CD14-positive monocyte (primary cell): ENCODE results near the gene LDLR. TPM values are rescaled to one million over a fixed set of nuclear protein-coding genes. Genes with fewer than 3 reads are reported as not detected.

Experiments
- DNase-seq, 3 donors: peaks; one replicate each; pipeline ENCODE4 v3.0.0-alpha.2; 2011 to 2022
- H2AFZ ChIP-seq: 2 replicates; pipeline ENCODE4 v1.6.0; 2012; ENCODE audit warnings: mild to moderate bottlenecking, low read depth, low read length, inconsistent platforms; ENCODE audit not compliant: insufficient read depth, poor library complexity, severe bottlenecking
- H3K27ac ChIP-seq, 2 donors: 1 replicate in 1 of 2; 2 replicates in 1 of 2; pipeline ENCODE4 v1.5.1; 2012 to 2013; ENCODE audit warnings: low read length in 2 of 2, control low read depth in 1 of 2, inconsistent platforms in 1 of 2, low read depth in 1 of 2, mild to moderate bottlenecking in 1 of 2
- H3K27me3 ChIP-seq, 2 donors: one replicate each; pipeline versions ENCODE4 v1.6.0 to v1.6.1; 2011 to 2013; ENCODE audit warnings: low read length in 2 of 2; ENCODE audit not compliant: control insufficient read depth in 2 of 2, insufficient read depth in 2 of 2
- H3K36me3 ChIP-seq, 2 donors: replicated peaks in 1 of 2; 1 replicate in 1 of 2; 2 replicates in 1 of 2; pipeline versions ENCODE4 v1.5.1 to v1.6.1; 2012 to 2013; ENCODE audit warnings: low read length in 2 of 2, control low read depth in 1 of 2, inconsistent platforms in 1 of 2, mild to moderate bottlenecking in 1 of 2; ENCODE audit not compliant: insufficient read depth in 2 of 2, control insufficient read depth in 1 of 2
- H3K4me1 ChIP-seq, 2 donors: 1 replicate in 1 of 2; 2 replicates in 1 of 2; pipeline versions ENCODE4 v1.5.1 to v1.6.1; 2012 to 2013; ENCODE audit warnings: low read length in 2 of 2, control low read depth in 1 of 2, inconsistent platforms in 1 of 2, mild to moderate bottlenecking in 1 of 2, moderate library complexity in 1 of 2; ENCODE audit not compliant: insufficient read depth in 2 of 2, control insufficient read depth in 1 of 2
- H3K4me2 ChIP-seq: replicated peaks from 2 replicates; pipeline ENCODE3; 2012; ENCODE audit warnings: low read length, moderate library complexity, mild to moderate bottlenecking; ENCODE audit not compliant: poor library complexity, severe bottlenecking; ENCODE audit errors: extremely low read depth
- H3K4me3 ChIP-seq, 3 experiments: fragments of 200-600 bp in 1 of 3; sonication (generic) in 1 of 3; replicated peaks in 1 of 3; 1 replicate in 2 of 3; 2 replicates in 1 of 3; pipeline ENCODE4 v1.5.1; 2011 to 2013; ENCODE audit warnings: low read length in 3 of 3, mild to moderate bottlenecking in 3 of 3, control low read depth in 2 of 3, low read depth in 2 of 3, inconsistent platforms in 1 of 3, moderate library complexity in 1 of 3
- H3K79me2 ChIP-seq: 2 replicates; pipeline ENCODE4 v1.6.0; 2012; ENCODE audit warnings: mild to moderate bottlenecking, control low read depth, inconsistent platforms, low read length, moderate library complexity; ENCODE audit not compliant: insufficient read depth
- H3K9ac ChIP-seq: 2 replicates; pipeline ENCODE4 v1.6.0; 2017; ENCODE audit warnings: low read length, mild to moderate bottlenecking; ENCODE audit not compliant: insufficient read depth, poor library complexity, severe bottlenecking
- H3K9me3 ChIP-seq, 2 donors: replicated peaks in 1 of 2; 1 replicate in 1 of 2; 2 replicates in 1 of 2; pipeline versions ENCODE4 v1.5.1 to v1.6.1; 2012 to 2013; ENCODE audit warnings: low read length in 2 of 2, control low read depth in 1 of 2; ENCODE audit not compliant: control insufficient read depth in 1 of 2, insufficient read depth in 1 of 2
- H4K20me1 ChIP-seq: 2 replicates; pipeline ENCODE4 v1.6.0; 2012; ENCODE audit warnings: mild to moderate bottlenecking, low read length, control low read depth, moderate library complexity; ENCODE audit not compliant: insufficient read depth
- H3K27ac Mint-ChIP-seq, 7 donors: one replicate each; pipeline ENCODE4 v1.8.0; 2020; ENCODE audit warnings: mild to moderate bottlenecking in 7 of 7, mixed read lengths in 7 of 7, moderate library complexity in 6 of 7, inconsistent platforms in 2 of 7
- H3K27me3 Mint-ChIP-seq, 3 donors: one replicate each; pipeline ENCODE4 v1.8.0; 2021 to 2022; ENCODE audit warnings: low read depth in 3 of 3, mild to moderate bottlenecking in 3 of 3, mixed read lengths in 3 of 3, moderate library complexity in 3 of 3, inconsistent platforms in 1 of 3
- H3K36me3 Mint-ChIP-seq, 2 donors: one replicate each; pipeline ENCODE4 v1.8.0; 2020; ENCODE audit warnings: mixed read lengths in 2 of 2, inconsistent platforms in 1 of 2, mild to moderate bottlenecking in 1 of 2
- H3K4me1 Mint-ChIP-seq: one replicate; pipeline ENCODE4 v1.8.0; 2020; ENCODE audit warnings: mild to moderate bottlenecking, mixed read lengths
- H3K4me3 Mint-ChIP-seq, 2 donors: one replicate each; pipeline ENCODE4 v1.8.0; 2020; ENCODE audit warnings: mild to moderate bottlenecking in 2 of 2, mixed read lengths in 2 of 2, moderate library complexity in 1 of 2
- H3K9me3 Mint-ChIP-seq, 7 donors: one replicate each; pipeline ENCODE4 v1.8.0; 2020 to 2022; ENCODE audit warnings: mixed read lengths in 7 of 7, mild to moderate bottlenecking in 6 of 7, moderate library complexity in 6 of 7, inconsistent platforms in 2 of 7
- CTCF ChIP-seq: fragments of 200-600 bp; IDR thresholded peaks from one replicate; pipeline ENCODE4 v1.8.0; 2022; ENCODE audit warnings: antibody characterized with exemption, mild to moderate bottlenecking
- WGBS: methylation state at CpG from one replicate; pipeline ENCODE4 v1.1.5; 2013; ENCODE audit warnings: missing lambda C conversion rate; ENCODE audit not compliant: insufficient coverage; 5-methylcytosine and 5-hydroxymethylcytosine counted together
- intact Hi-C, 2 donors: fragments of 100-400 bp; cut with micrococcal nuclease; formaldehyde crosslinking; loops; one replicate each; pipeline versions ENCODE4 v1.15.0 to v1.15.1; 2023
- polyA plus RNA-seq, 3 donors: library from polyadenylated mRNA; depleted of rRNA in 1 of 3; unstranded in 2 of 3; stranded (reverse) in 1 of 3; fragments of 300-500 nt in 2 of 3; fragments of >200 nt in 1 of 3; fragmentation: Illumina TruSeq in 2 of 3; gene quantifications; 1 replicate in 2 of 3; 2 replicates in 1 of 3; pipeline ENCODE4 v1.2.3, GENCODE V29; 2012 to 2021

Gene LDLR
- polyA plus RNA-seq, 3 donors, result 14.3 to 21.2 (median 19.8) TPM

GRCh38 chr19:11047866-11048265 lies 41.4 kb upstream of the LDLR start:
- WGBS, result 90% methylated on average over 2 of the region's 4 CpGs
- Histone ChIP-seq H3K36me3 (peaks cover 10 to 44% of the 10 kb centered on the region in 2 donors), H3K4me1 (peaks cover 22 to 27% of the 10 kb centered on the region in 2 donors), H3K9ac (no peak overlapping the region), H3K79me2 (no peaks in the 10 kb centered on the region), H3K27ac (no peak overlapping the region), H3K27me3 (peaks cover 0 to 17% of the 10 kb centered on the region in 2 donors), H4K20me1 (peaks cover 34% of the 10 kb centered on the region), H3K4me2 (no peak overlapping the region), H3K9me3 (no peaks in the 10 kb centered on the region), H3K4me3 (no peak overlapping the region), H2AFZ (no peak overlapping the region)
- Mint-ChIP-seq H3K9me3 (peaks cover 0 to 2% (median 0%) of the 10 kb centered on the region in 7 donors), H3K27me3 (peaks cover 18 to 45% (median 28%) of the 10 kb centered on the region in 3 donors), H3K36me3 (peaks cover 59 to 81% of the 10 kb centered on the region in 2 donors), H3K27ac (no peak overlapping the region), H3K4me1 (peaks cover 30% of the 10 kb centered on the region), H3K4me3 (peak overlapping the region in 1 of 2 donors; percentile 72)
- intact Hi-C loops, result no loop called here
- no peak for DNase-seq
- TF ChIP-seq CTCF, result no peak

- no peaks in the 10 kb centered on the region for H3K9me3 ChIP-seq
- no peak overlapping the region for H3K4me3 ChIP-seq
- DNase-seq, result no peak
- over 99% methylated on average over 9 of the region's 9 CpGs for WGBS
- peaks cover 18 to 45% (median 34%) of the 10 kb centered on the region in 3 donors for H3K27me3 Mint-ChIP-seq
- H3K27ac ChIP-seq, result no peak overlapping the region
- no peak overlapping the region for H3K4me2 ChIP-seq
- H3K36me3 Mint-ChIP-seq, result peaks cover 54 to 78% of the 10 kb centered on the region in 2 donors
- H3K9ac ChIP-seq, result no peak overlapping the region
- no peak overlapping the region for H3K27ac Mint-ChIP-seq
- peaks cover 0 to 17% of the 10 kb centered on the region in 2 donors for H3K27me3 ChIP-seq
- H3K4me1 ChIP-seq, result peaks cover 22 to 27% of the 10 kb centered on the region in 2 donors
- intact Hi-C loops, result no loop called here
- TF ChIP-seq CTCF, result no peak
- peaks cover 35% of the 10 kb centered on the region for H4K20me1 ChIP-seq
- no peaks in the 10 kb centered on the region for H3K79me2 ChIP-seq
- no peak overlapping the region for H3K4me3 Mint-ChIP-seq
- H3K36me3 ChIP-seq, result peaks cover 6 to 38% of the 10 kb centered on the region in 2 donors
- peaks cover 0 to 2% (median 0%) of the 10 kb centered on the region in 7 donors for H3K9me3 Mint-ChIP-seq
- no peak overlapping the region for H2AFZ ChIP-seq
- peaks cover 30% of the 10 kb centered on the region for H3K4me1 Mint-ChIP-seq
Observed at GRCh38 chr19:11050323-11051114, 38.7 kb upstream of the LDLR start.
